GM12878 (cell line): Measurements from ENCODE around the gene NCAPD3.

Experiments
- HDAC2 ChIP-seq: fragments of 200-600 bp; sonication (generic); IDR thresholded peaks from 2 replicates; pipeline ENCODE4 v1.6.1; 2017
- NBN ChIP-seq: fragments of 450-650 bp; IDR thresholded peaks from 2 replicates; pipeline ENCODE4 v1.6.1; 2016
- TF ChIP-seq, protein P1 (sequence below): IDR thresholded peaks from 2 replicates; pipeline ENCODE4 v1.6.1; 2012; ENCODE audit warnings: mild to moderate bottlenecking, low read depth, low read length

- TF ChIP-seq HDAC2 (no peak), NBN (no peak)
- TF ChIP-seq, protein P1, sequence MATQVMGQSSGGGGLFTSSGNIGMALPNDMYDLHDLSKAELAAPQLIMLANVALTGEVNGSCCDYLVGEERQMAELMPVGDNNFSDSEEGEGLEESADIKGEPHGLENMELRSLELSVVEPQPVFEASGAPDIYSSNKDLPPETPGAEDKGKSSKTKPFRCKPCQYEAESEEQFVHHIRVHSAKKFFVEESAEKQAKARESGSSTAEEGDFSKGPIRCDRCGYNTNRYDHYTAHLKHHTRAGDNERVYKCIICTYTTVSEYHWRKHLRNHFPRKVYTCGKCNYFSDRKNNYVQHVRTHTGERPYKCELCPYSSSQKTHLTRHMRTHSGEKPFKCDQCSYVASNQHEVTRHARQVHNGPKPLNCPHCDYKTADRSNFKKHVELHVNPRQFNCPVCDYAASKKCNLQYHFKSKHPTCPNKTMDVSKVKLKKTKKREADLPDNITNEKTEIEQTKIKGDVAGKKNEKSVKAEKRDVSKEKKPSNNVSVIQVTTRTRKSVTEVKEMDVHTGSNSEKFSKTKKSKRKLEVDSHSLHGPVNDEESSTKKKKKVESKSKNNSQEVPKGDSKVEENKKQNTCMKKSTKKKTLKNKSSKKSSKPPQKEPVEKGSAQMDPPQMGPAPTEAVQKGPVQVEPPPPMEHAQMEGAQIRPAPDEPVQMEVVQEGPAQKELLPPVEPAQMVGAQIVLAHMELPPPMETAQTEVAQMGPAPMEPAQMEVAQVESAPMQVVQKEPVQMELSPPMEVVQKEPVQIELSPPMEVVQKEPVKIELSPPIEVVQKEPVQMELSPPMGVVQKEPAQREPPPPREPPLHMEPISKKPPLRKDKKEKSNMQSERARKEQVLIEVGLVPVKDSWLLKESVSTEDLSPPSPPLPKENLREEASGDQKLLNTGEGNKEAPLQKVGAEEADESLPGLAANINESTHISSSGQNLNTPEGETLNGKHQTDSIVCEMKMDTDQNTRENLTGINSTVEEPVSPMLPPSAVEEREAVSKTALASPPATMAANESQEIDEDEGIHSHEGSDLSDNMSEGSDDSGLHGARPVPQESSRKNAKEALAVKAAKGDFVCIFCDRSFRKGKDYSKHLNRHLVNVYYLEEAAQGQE = no peak
Observed at GRCh38 chr11:134149371-134149770, 74.4 kb downstream of the NCAPD3 start.
